Suprapubic skin (tissue), 4 donors: ENCODE data around the gene BTBD1. TPM values are rescaled to one million over a fixed set of nuclear protein-coding genes. Genes with fewer than 3 reads are reported as not detected.
"Not testable (repeated sequence)": the region's sequence is repeated elsewhere in the genome, so short reads cannot be mapped to it uniquely, and the experiment has no call there.

Experiments used
- DNase-seq, 2 donors: peaks; one replicate each; pipeline ENCODE4 v3.0.0-alpha.2; 2019; ENCODE audit warnings: low spot score in 2 of 2
- H3K27ac ChIP-seq: fragments of 200-600 bp; sonication (generic); one replicate; pipeline ENCODE4 v1.5.1; 2019
- H3K27me3 ChIP-seq: fragments of 200-600 bp; sonication (generic); one replicate; pipeline ENCODE4 v1.5.1; 2019
- H3K36me3 ChIP-seq: fragments of 200-600 bp; sonication (generic); one replicate; pipeline ENCODE4 v1.5.1; 2019
- H3K4me1 ChIP-seq: fragments of 200-600 bp; sonication (generic); one replicate; pipeline ENCODE4 v1.5.1; 2019
- H3K4me3 ChIP-seq: fragments of 200-600 bp; sonication (generic); one replicate; pipeline ENCODE4 v1.5.1; 2019; ENCODE audit warnings: mild to moderate bottlenecking
- H3K9me3 ChIP-seq: fragments of 200-600 bp; sonication (generic); one replicate; pipeline ENCODE4 v1.5.1; 2019
- EP300 ChIP-seq: sonication (generic); formaldehyde crosslinking; IDR thresholded peaks from one replicate; pipeline ENCODE4 v1.6.1; 2017; ENCODE audit warnings: antibody characterized with exemption
- POLR2A ChIP-seq, 2 donors: fragments of 450-650 bp; IDR thresholded peaks; one replicate each; pipeline ENCODE4 v1.6.1; 2017; ENCODE audit warnings: antibody characterized with exemption in 2 of 2, mild to moderate bottlenecking in 2 of 2, moderate library complexity in 2 of 2
- POLR2AphosphoS5 ChIP-seq, 3 donors: sonication (generic); formaldehyde crosslinking; IDR thresholded peaks; one replicate each; pipeline ENCODE4 v1.6.1; 2017; ENCODE audit warnings: antibody characterized with exemption in 3 of 3
- WGBS: methylation state at CpG from one replicate; pipeline ENCODE4 v1.1.5; 2018; 5-methylcytosine and 5-hydroxymethylcytosine counted together
- total RNA-seq, 4 donors: library from RNA; depleted of rRNA; stranded (reverse); fragments of >200 nt; gene quantifications; one replicate each; pipeline ENCODE4 v1.1.0, GENCODE V29; 2016
- TF ChIP-seq, protein P1 (sequence below), 2 donors: fragments of 200-600 bp in 1 of 2; fragments of 450-650 bp in 1 of 2; sonication (generic) in 1 of 2; IDR thresholded peaks; one replicate each; pipeline ENCODE4 v1.5.1; 2016 to 2019; ENCODE audit warnings: antibody characterized with exemption in 2 of 2, mild to moderate bottlenecking in 1 of 2, moderate library complexity in 1 of 2

BTBD1 gene
- total RNA-seq, 4 donors from 2014 or later: 43.9 to 54.3 (median 50.0) TPM

DNA sequence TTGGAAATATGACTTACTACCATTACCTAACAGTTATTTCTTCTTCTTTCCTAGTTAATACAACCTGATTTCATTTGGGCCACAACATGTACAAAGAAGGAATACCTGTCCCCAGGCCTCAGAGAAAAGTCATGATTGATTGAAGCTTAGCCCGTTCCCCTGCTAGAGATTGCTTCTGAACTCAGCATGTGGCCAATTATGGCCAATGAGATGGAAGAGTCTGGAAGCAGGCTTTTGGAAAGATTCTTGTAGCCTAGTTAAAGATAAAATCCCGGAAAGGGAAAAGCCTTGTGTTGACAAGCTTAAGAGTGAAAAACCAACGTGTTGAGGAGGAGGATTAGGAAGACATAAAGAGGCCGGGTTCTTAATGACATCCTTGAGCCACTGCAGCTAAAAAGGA lies 23.4 kb upstream of the BTBD1 start:
- WGBS: 63% methylated on average over 4 of the region's 4 CpGs
- no peak overlapping the region for H3K4me3 ChIP-seq
- H3K36me3 ChIP-seq: no peaks in the 10 kb centered on the region
- H3K4me1 ChIP-seq: no peaks in the 10 kb centered on the region
- H3K27me3 ChIP-seq: peaks cover under 1% of the 10 kb centered on the region
- DNase-seq: no peak
- TF ChIP-seq POLR2AphosphoS5 (IDR thresholded peaks at IDR 0.05) (no peak), EP300 (no peak), POLR2A (IDR thresholded peaks at IDR 0.05) (no peak)
- TF ChIP-seq, protein P1, sequence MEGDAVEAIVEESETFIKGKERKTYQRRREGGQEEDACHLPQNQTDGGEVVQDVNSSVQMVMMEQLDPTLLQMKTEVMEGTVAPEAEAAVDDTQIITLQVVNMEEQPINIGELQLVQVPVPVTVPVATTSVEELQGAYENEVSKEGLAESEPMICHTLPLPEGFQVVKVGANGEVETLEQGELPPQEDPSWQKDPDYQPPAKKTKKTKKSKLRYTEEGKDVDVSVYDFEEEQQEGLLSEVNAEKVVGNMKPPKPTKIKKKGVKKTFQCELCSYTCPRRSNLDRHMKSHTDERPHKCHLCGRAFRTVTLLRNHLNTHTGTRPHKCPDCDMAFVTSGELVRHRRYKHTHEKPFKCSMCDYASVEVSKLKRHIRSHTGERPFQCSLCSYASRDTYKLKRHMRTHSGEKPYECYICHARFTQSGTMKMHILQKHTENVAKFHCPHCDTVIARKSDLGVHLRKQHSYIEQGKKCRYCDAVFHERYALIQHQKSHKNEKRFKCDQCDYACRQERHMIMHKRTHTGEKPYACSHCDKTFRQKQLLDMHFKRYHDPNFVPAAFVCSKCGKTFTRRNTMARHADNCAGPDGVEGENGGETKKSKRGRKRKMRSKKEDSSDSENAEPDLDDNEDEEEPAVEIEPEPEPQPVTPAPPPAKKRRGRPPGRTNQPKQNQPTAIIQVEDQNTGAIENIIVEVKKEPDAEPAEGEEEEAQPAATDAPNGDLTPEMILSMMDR (IDR thresholded peaks at IDR 0.05): no peak
- H3K9me3 ChIP-seq: no peaks in the 10 kb centered on the region
- no peak overlapping the region for H3K27ac ChIP-seq

DNA sequence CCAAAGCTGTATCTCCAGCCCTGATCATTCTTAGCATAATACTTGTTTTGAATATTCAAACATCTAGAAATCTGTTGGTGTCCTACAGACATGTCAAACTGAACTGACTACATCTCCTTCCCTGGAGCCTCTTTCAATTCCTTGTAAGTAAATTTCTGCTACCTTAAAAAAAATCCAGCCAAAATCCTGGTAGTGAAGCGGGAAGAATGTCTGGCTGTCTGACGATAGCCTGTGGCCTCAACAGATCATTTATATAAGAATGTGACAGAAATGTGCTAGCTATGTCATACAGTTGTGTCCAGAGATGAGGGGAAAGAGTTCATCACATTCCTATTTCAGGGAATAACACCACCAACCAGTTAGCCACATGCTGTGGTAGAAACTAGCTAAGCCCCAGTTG lies 21.8 kb upstream of the BTBD1 start:
- 79% methylated on average over 2 of the region's 2 CpGs for WGBS
- H3K36me3 ChIP-seq: no peaks in the 10 kb centered on the region
- TF ChIP-seq, protein P1 (IDR thresholded peaks at IDR 0.05): no peak
- TF ChIP-seq POLR2A (IDR thresholded peaks at IDR 0.05): no peak
- no peak for TF ChIP-seq POLR2AphosphoS5 (IDR thresholded peaks at IDR 0.05)
- TF ChIP-seq EP300: no peak

DNA sequence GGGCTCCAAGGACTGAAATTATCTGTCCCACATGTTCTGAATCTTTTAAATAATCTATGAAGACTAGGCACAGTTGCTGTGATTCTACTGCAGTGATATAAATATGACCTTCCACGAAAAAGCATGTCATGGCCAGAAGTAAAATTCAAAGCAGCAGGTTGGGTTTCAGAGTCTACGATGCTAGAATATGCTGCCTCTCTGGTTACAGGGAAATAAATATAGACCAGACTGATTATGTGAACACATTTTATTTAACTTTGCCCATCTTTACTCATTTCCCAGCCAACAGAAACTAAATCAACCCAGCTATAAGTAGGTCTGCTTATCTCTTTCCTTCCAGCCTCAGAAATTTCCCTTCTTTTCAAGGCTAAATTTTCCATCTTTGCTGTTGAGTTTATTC lies 20.5 kb upstream of the BTBD1 start:
- Histone ChIP-seq H3K36me3 (no peaks in the 10 kb centered on the region), H3K4me3 (no peak overlapping the region), H3K9me3 (no peaks in the 10 kb centered on the region), H3K27me3 (no peaks in the 10 kb centered on the region), H3K4me1 (no peaks in the 10 kb centered on the region), H3K27ac (no peak overlapping the region)
- DNase-seq: no peak
- WGBS: 61% methylated on average over 2 of the region's 2 CpGs
- TF ChIP-seq, protein P1 (IDR thresholded peaks at IDR 0.05): no peak
- no peak for TF ChIP-seq POLR2AphosphoS5 (IDR thresholded peaks at IDR 0.05)
- TF ChIP-seq POLR2A (IDR thresholded peaks at IDR 0.05): no peak
- TF ChIP-seq EP300: no peak

More for the DNA sequence above, 21.8 kb upstream of the BTBD1 start:
- H3K27ac ChIP-seq: no peak overlapping the region
- H3K4me3 ChIP-seq: no peak overlapping the region
- H3K9me3 ChIP-seq: no peaks in the 10 kb centered on the region
- no peak for DNase-seq
- H3K4me1 ChIP-seq: no peaks in the 10 kb centered on the region
- H3K27me3 ChIP-seq: no peaks in the 10 kb centered on the region

DNA sequence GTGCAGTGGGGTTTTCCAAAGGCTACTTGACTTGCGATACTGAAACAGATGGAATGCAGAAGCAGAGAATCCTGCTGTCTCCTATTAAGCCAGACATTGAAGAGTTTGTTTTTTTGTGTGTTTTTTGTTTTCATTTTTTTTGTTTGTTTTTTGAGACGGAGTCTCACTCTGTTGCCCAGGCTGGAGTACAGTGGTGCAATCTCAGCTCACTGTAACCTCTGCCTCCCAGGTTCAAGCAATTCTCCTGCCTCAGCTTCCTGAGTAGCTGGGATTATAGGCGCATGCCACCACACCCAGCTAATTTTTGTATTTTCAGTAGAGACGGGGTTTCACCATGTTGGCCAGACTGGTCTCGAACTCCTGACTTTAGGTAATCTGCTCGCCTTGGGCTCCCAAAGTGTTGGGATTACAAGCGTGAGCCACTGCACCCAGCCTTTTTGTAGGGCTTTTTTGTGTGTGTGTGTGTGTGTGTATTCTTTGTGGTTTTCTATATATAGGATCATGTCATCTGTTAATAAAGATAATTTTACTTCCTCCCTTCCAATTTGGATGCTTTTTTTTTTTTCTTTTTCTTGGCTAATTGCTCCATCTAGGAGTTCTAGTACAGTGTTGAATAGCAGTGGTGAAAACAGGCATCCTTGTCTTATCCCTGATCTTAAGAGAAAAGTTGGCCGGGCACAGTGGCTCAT lies 19.0 kb upstream of the BTBD1 start:
- H3K27ac ChIP-seq, H3K36me3 ChIP-seq, H3K27me3 ChIP-seq, DNase-seq, H3K9me3 ChIP-seq, H3K4me1 ChIP-seq, H3K4me3 ChIP-seq: not testable (repeated sequence)
- 79% methylated on average over 8 of the region's 8 CpGs for WGBS

DNA sequence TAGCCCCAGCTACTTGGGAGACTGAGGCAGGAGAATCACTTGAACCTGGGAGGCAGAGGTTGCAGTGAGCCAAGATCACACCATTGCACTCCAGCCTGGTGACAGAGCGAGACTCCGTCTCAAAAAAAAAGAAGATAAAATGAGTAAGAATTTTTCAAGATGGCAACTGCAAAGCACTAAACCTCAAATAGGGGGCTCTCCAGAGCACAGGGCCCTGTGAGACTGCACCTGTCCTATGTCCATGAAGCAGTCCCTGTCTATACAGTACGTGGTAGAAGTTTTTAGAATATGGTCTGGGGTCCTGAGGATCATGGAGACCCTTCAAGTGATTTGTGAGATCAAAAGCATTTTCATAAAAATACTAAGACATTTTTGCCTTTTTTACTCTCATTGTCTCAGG lies 18.4 kb upstream of the BTBD1 start:
- 79% methylated on average over 3 of the region's 3 CpGs for WGBS
- not testable (repeated sequence) for DNase-seq, H3K27me3 ChIP-seq, H3K9me3 ChIP-seq, H3K4me3 ChIP-seq, H3K36me3 ChIP-seq, H3K4me1 ChIP-seq, H3K27ac ChIP-seq

DNA sequence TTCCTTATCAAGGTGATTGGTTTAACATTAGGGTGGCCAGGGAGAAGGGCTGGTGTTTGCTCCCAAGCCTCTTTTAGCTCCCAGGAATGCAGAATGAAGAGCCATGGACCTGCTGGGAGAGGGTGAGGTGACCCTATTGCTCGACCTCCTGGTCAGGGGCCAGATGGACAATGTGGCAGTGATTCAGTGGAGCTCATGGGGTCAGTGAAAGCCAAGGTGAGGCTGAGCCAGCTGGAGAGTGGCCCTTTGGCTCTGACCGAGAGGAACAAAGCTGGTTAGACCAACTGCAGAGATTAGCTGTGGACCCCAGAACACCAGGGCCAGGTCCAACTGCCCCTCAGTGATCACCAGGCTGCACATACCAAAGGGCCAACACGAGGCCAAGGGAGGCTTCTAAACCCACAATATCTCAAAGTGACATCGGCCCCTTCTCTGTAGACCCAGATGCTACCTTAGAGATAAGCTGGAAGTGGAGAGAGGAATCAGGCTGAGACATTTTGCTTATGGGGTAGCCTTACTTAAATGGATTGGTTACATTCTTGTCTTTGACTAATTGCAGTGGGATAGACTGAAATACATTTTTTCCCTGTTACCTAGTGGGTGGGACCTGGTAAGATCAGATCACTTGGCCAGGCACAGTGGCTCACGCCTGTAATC lies 15.8 kb upstream of the BTBD1 start:
- Histone ChIP-seq H3K9me3 (no peaks in the 10 kb centered on the region), H3K4me3 (no peak overlapping the region), H3K4me1 (no peaks in the 10 kb centered on the region), H3K27me3 (peaks cover 25% of the 10 kb centered on the region), H3K27ac (no peak overlapping the region), H3K36me3 (no peaks in the 10 kb centered on the region)
- no peak for DNase-seq
- no peak for TF ChIP-seq POLR2A (IDR thresholded peaks at IDR 0.05)
- no peak for TF ChIP-seq EP300
- no peak for TF ChIP-seq POLR2AphosphoS5 (IDR thresholded peaks at IDR 0.05)
- WGBS: 80% methylated on average over 5 of the region's 5 CpGs
